Measurements from ENCODE around the gene SCUBE3.

The SCUBE3 gene

GRCh38 chr6:35275744-35276260 is 62.0 kb downstream of the SCUBE3 start:
- TF ChIP-seq CTCF (IDR thresholded peaks at IDR 0.05), result no peak
- Histone ChIP-seq H2AFZ (no peak overlapping the region), H3K27ac (no peak overlapping the region), H3K27me3 (ENCODE audit: control insufficient read depth, insufficient read depth, low read length) (no peaks in the 10 kb centered on the region), H3K36me3 (ENCODE audit: control insufficient read depth, insufficient read depth, low read length) (no peaks in the 10 kb centered on the region), H3K4me1 (peaks cover 4% of the 10 kb centered on the region), H3K79me2 (peaks cover 21% of the 10 kb centered on the region), H3K9me3 (ENCODE audit: control insufficient read depth, low read length) (no peaks in the 10 kb centered on the region), H3K4me3 (ENCODE audit: low read depth, low read length) (no peak overlapping the region), H3K4me2 (ENCODE audit: low read length) (no peak overlapping the region), H3K9ac (no peak overlapping the region)

GRCh38 chr6:35278708-35279107 is 65.0 kb downstream of the SCUBE3 start:
- TF ChIP-seq CTCF (IDR thresholded peaks at IDR 0.05), result no peak
- H3K36me3 ChIP-seq (ENCODE audit: control insufficient read depth, insufficient read depth, low read length), result no peaks in the 10 kb centered on the region
- H3K27me3 ChIP-seq (ENCODE audit: control insufficient read depth, insufficient read depth, low read length), result no peaks in the 10 kb centered on the region
- H3K9me3 ChIP-seq (ENCODE audit: control insufficient read depth, low read length), result no peaks in the 10 kb centered on the region
- no peak overlapping the region for H3K27ac ChIP-seq
- H2AFZ ChIP-seq, result no peak overlapping the region
- H3K9ac ChIP-seq, result no peak overlapping the region
- no peak overlapping the region for H3K4me3 ChIP-seq (ENCODE audit: low read depth, low read length)
- peaks cover 6% of the 10 kb centered on the region for H3K4me1 ChIP-seq
- no peak overlapping the region for H3K4me2 ChIP-seq (ENCODE audit: low read length)
- H3K79me2 ChIP-seq, result peaks cover 11% of the 10 kb centered on the region

GRCh38 chr6:35280903-35281302 is 67.1 kb downstream of the SCUBE3 start:
- Histone ChIP-seq H3K4me2 (ENCODE audit: low read length) (peak overlapping the region; percentile 1), H3K27me3 (ENCODE audit: control insufficient read depth, insufficient read depth, low read length) (no peaks in the 10 kb centered on the region), H3K36me3 (ENCODE audit: control insufficient read depth, insufficient read depth, low read length) (no peaks in the 10 kb centered on the region), H3K79me2 (peaks cover 4% of the 10 kb centered on the region), H3K4me3 (ENCODE audit: low read depth, low read length) (no peak overlapping the region), H3K9ac (no peak overlapping the region), H3K4me1 (peaks cover 6% of the 10 kb centered on the region), H3K27ac (no peak overlapping the region), H3K9me3 (ENCODE audit: control insufficient read depth, low read length) (no peaks in the 10 kb centered on the region), H2AFZ (no peak overlapping the region)
- no peak for TF ChIP-seq CTCF (IDR thresholded peaks at IDR 0.05)

- peaks cover 6% of the 10 kb centered on the region for H3K4me1 ChIP-seq
- H3K36me3 ChIP-seq (ENCODE audit: control insufficient read depth, insufficient read depth, low read length), result no peaks in the 10 kb centered on the region
- H2AFZ ChIP-seq, result no peak overlapping the region
- no peak overlapping the region for H3K4me2 ChIP-seq (ENCODE audit: low read length)
- no peak for TF ChIP-seq CTCF (IDR thresholded peaks at IDR 0.05)
- H3K27me3 ChIP-seq (ENCODE audit: control insufficient read depth, insufficient read depth, low read length), result no peaks in the 10 kb centered on the region
- H3K4me3 ChIP-seq (ENCODE audit: low read depth, low read length), result no peak overlapping the region
- H3K79me2 ChIP-seq, result no peaks in the 10 kb centered on the region
- H3K9ac ChIP-seq, result no peak overlapping the region
- H3K27ac ChIP-seq, result no peak overlapping the region
- H3K9me3 ChIP-seq (ENCODE audit: control insufficient read depth, low read length), result no peaks in the 10 kb centered on the region
Observed at GRCh38 chr6:35282472-35282871, 68.7 kb downstream of the SCUBE3 start.

GRCh38 chr6:35283361-35283760 is 69.6 kb downstream of the SCUBE3 start:
- peaks cover 6% of the 10 kb centered on the region for H3K4me1 ChIP-seq
- no peaks in the 10 kb centered on the region for H3K79me2 ChIP-seq
- no peak overlapping the region for H3K4me2 ChIP-seq (ENCODE audit: low read length)
- H2AFZ ChIP-seq, result no peak overlapping the region
- no peaks in the 10 kb centered on the region for H3K27me3 ChIP-seq (ENCODE audit: control insufficient read depth, insufficient read depth, low read length)
- TF ChIP-seq CTCF (IDR thresholded peaks at IDR 0.05), result no peak
- H3K9me3 ChIP-seq (ENCODE audit: control insufficient read depth, low read length), result no peaks in the 10 kb centered on the region
- H3K27ac ChIP-seq, result no peak overlapping the region
- no peak overlapping the region for H3K9ac ChIP-seq
- H3K36me3 ChIP-seq (ENCODE audit: control insufficient read depth, insufficient read depth, low read length), result no peaks in the 10 kb centered on the region
- H3K4me3 ChIP-seq (ENCODE audit: low read depth, low read length), result no peak overlapping the region

Data from parathyroid adenoma (tissue), 2 donors.